ENCODE data around the gene ADAMTS6.

GRCh38 chr5:65478336-65478735 lies 3.4 kb downstream of the ADAMTS6 start:
- no peak for TF ChIP-seq POLR2A (IDR thresholded peaks at IDR 0.05)
- TF ChIP-seq, protein P1, sequence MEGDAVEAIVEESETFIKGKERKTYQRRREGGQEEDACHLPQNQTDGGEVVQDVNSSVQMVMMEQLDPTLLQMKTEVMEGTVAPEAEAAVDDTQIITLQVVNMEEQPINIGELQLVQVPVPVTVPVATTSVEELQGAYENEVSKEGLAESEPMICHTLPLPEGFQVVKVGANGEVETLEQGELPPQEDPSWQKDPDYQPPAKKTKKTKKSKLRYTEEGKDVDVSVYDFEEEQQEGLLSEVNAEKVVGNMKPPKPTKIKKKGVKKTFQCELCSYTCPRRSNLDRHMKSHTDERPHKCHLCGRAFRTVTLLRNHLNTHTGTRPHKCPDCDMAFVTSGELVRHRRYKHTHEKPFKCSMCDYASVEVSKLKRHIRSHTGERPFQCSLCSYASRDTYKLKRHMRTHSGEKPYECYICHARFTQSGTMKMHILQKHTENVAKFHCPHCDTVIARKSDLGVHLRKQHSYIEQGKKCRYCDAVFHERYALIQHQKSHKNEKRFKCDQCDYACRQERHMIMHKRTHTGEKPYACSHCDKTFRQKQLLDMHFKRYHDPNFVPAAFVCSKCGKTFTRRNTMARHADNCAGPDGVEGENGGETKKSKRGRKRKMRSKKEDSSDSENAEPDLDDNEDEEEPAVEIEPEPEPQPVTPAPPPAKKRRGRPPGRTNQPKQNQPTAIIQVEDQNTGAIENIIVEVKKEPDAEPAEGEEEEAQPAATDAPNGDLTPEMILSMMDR (IDR thresholded peaks at IDR 0.05), result no peak

Data from upper lobe of left lung (tissue), 4 donors.